Astrocyte of the spinal cord (primary cell): Measurements from ENCODE around the gene DBR1.

Source experiments
- DNase-seq: peaks from one replicate; pipeline ENCODE4 v3.0.0; 2011; ENCODE audit warnings: low read depth, low spot score
- H3K4me3 ChIP-seq: 2 replicates; pipeline ENCODE4 v1.5.1; 2011; ENCODE audit warnings: low read depth, mild to moderate bottlenecking, low read length, moderate library complexity
- in situ Hi-C: cut with HindIII; loops from 2 replicates; pipeline ENCODE4 v1.10.0; 2017; ENCODE audit warnings: low sequenced_read_pairs
- TF ChIP-seq, protein P1 (sequence below): IDR thresholded peaks from 2 replicates; pipeline ENCODE4 v1.5.1; 2012; ENCODE audit warnings: low read depth, mild to moderate bottlenecking, low read length, inconsistent platforms

Gene DBR1

DNA sequence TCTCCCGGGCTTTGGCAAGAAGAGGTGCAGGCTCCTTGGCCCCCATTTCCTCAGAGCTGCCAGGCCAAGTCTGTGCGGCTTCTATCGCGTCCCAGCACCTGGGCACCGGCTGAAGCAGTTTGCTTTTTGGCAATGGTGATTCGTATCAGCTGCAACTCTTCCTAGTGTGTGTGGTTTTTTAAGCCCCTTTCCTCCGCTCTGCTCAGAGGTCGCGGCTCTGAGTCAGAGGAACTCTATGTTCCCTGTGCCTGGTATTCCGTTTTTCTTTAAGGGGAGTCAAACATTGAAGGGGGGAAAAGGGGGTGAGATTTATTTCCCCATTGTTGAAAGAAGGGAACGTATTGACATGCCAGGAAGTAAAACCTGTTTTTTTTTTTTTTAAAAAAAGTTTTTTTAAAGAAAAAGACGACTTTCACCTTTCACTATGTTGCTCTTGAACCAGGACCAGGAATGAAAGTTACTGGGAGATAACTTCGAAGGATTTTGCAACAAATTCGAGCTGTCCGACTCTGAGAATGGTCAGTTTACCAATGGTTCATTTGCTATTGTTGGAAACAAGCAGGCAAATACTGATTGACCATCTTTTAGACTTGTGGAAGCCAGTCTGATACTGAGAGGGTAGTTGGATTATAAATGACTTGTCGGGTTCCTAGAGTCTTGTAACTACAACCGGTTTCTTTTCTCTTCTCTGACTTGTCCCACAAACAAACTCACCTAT lies 13.5 kb upstream of the DBR1 start:
- peak overlapping the region; percentile 94 for H3K4me3 ChIP-seq
- TF ChIP-seq, protein P1, sequence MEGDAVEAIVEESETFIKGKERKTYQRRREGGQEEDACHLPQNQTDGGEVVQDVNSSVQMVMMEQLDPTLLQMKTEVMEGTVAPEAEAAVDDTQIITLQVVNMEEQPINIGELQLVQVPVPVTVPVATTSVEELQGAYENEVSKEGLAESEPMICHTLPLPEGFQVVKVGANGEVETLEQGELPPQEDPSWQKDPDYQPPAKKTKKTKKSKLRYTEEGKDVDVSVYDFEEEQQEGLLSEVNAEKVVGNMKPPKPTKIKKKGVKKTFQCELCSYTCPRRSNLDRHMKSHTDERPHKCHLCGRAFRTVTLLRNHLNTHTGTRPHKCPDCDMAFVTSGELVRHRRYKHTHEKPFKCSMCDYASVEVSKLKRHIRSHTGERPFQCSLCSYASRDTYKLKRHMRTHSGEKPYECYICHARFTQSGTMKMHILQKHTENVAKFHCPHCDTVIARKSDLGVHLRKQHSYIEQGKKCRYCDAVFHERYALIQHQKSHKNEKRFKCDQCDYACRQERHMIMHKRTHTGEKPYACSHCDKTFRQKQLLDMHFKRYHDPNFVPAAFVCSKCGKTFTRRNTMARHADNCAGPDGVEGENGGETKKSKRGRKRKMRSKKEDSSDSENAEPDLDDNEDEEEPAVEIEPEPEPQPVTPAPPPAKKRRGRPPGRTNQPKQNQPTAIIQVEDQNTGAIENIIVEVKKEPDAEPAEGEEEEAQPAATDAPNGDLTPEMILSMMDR = no peak
- in situ Hi-C loops = no loop called here
- peak; percentile 67 for DNase-seq

DNA sequence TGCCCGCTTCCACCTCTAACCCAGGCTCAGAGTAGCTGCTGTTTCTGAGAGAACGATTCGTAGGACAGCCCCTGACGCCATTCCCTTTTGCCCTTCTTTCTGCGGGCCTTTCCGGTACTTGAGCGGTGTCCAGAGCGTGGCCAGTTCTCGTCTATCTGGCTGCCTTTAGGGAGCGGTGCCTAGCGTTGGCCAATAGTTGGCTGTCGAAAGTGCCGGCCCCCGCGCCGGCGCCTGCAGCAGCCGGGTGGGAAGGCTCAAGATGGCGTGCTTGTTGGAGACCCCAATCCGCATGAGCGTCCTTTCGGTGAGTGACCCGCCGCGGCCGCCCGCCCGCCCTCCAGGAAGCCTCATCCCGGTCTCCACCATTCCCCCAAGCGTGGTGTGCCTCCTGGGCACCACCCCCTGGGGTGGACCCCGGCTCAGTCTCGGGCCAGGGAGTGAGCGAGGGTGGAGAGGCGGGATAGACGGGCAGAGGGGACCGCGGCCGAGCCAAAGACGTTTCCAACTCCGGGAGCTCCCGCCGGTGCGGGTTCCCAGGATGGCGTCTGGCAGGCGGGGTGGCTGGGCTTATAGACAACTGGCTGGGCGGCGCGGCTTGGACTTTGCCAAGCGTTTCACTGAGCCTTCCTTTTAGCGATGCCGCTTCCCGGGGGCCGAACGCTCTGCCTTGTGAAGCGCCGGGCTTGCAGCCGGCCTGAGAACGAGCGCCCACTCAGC lies 12.7 kb upstream of the DBR1 start, which contains the start of gene ARMC8:
ARMC8 (plus strand) TSS at position 6 of the 717 bp plus-strand sequence; CDS start at position 260, 254 bp downstream.
- in situ Hi-C loops = no loop called here
- peak; percentile 91 for DNase-seq
- H3K4me3 ChIP-seq = peak within 1 kb of the TSS; percentile 94
- TF ChIP-seq, protein P1 = no peak

GRCh38 chr3:138186803-138187295 lies 12.1 kb upstream of the DBR1 start:
- in situ Hi-C loops = no loop called here
- TF ChIP-seq, protein P1 = no peak
- DNase-seq = no peak
- peak overlapping the region; percentile 94 for H3K4me3 ChIP-seq

DNA sequence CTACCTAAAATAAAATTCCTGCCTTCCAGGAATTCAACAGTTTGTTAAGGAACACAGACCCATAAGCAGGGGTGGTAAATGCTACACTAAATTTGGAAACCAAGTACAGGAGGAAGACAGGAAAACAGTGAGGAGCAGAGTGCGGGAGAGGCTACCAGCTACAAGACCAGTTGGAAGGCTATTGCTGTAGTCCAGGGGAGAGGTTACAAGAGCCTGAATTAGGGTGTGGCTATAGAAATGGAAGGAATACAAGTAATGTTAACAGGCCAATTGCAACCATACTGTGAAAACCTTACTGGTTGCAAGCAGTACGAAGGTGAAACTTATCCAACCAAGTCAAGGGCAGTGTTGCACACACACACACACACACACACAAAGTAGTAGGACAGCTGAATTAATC lies 11.5 kb upstream of the DBR1 start:
- no peak for DNase-seq
- in situ Hi-C loops = no loop called here
- no peak overlapping the region for H3K4me3 ChIP-seq
- TF ChIP-seq, protein P1 = no peak

DNA sequence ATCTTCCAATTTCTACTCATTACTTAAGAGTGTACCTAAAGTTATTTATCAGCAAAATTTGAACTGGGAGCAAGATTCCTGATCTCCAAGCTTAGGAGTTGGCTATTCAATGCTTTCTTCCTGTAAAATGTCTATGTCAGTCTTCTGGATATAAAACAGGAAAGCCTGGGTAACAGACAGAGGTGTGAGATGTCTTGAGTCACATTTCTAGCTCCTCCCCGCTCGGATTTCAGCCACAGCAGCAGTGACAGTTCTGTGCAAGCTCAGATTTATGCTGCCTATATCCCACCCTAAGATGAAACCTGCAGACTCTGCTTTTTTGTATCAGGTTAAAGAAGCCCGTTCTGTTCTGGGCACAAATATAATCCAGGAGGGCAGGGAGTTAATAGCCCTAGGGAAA lies 10.3 kb upstream of the DBR1 start:
- no peak overlapping the region for H3K4me3 ChIP-seq
- DNase-seq = no peak
- in situ Hi-C loops = no loop called here
- TF ChIP-seq, protein P1 = no peak

GRCh38 chr3:138180375-138181029 lies 5.8 kb upstream of the DBR1 start:
- peak; percentile 54 for DNase-seq

More at GRCh38 chr3:138180375-138181029, 5.8 kb upstream of the DBR1 start:
- H3K4me3 ChIP-seq = no peak overlapping the region
- in situ Hi-C loops = no loop called here
- TF ChIP-seq, protein P1 = peak; percentile 62
